COLO829 (cell line): Measurements from ENCODE around the gene PACRG.
A peak's percentile ranks its signal among the peaks of the same experiment; 100 is the strongest.
"Not testable (repeated sequence)": the region's sequence is repeated elsewhere in the genome, so short reads cannot be mapped to it uniquely, and the experiment has no call there.

ENCODE experiments used
- DNase-seq: peaks from one replicate; pipeline ENCODE4 v3.0.0; 2012; ENCODE audit warnings: low spot score

Gene PACRG

DNA sequence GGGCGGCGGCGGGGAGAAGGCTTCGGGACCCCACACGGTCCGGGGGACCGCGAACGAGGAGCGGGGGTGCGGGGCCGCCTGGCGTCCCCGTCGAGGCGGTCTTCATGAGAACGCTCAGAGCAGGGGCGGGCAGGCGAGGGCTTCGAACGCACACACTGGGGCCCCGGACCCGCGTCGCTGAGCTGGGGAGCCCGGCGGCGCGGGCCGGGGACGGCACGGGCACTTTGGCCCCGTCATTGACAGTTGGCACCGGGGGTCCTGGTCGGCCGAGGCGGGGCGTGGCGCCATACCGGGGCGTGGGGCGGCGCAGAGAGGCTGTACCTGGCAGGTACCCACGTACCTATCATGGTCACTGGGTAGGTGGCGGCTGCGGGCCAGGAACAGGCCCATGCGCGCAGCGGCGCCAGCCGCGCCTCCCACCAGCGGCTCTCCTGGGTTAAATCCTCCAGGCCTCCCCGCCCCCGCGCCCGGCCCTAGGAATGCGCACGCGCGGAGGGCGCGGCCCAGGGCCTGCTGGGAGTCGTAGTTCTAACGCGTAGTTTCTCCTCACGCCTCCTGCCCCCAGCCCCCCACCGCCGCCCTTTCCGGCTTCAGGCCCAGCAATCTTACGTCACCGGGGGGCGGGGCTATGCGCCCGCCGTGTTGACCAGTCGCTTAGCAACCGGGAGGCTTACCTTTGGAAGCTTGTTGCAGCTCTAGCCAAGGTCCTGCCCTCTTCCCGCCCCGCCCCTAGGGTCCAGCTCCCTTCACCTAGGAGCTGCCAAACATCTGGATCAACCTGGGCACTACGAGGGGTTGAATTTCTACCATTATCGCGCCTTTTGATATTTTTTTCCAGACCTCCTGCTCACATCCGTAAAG, at the start of gene PACRG, which contains the start of gene PRKN:
TSS of gene PACRG (plus strand) at position 653 of the 861 bp plus-strand sequence.
TSS of gene PRKN (minus strand) at position 445 of the 861 bp plus-strand sequence.
- DNase-seq: peak; percentile 95

DNA sequence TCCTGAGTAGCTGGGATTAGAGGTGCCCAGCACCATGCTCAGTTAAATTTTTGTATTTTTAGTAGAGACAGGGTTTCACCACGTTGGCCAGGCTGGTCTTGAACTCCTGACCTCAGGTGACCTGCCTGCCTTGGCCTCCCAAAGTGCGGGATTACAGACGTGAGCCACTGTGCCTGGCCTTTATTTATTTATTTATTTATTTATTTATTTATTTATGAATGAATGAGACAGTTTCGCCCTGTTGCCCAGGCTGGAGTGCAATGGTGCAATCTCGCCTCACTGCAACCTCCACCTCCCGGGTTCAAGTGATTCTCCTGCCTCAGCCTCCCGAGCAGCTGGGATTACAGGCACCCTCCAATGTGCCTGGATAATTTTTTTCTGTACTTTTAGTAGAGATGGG, 48.9 kb upstream of the PACRG start:
- not testable (repeated sequence) for DNase-seq

- no peak for DNase-seq
These were observed 48.1 kb upstream of the PACRG start for GRCh38 chr6:162679681-162680080.

- DNase-seq: no peak
These were observed 47.4 kb upstream of the PACRG start for GRCh38 chr6:162680367-162680766.

GRCh38 chr6:162680871-162681270, 46.9 kb upstream of the PACRG start:
- no peak for DNase-seq

DNA sequence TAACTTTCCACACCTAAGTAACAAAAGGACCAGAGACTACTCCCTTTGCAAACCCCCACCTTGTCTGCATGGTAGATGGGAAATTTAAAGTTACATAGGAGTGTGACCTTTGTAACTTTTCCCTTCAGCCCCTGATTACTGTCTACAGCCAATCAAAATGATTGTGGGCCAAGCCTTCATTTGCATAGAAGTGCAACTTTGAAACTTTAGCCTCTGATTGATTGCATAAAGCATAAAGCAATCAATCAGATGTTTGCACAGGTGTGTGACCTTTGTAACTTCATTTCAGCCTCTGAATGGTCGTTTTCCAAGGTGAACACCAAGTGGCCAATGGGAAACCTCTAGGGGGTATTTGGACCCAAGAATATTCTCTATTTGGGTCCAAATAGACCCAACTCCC, 46.3 kb upstream of the PACRG start:
- no peak for DNase-seq

GRCh38 chr6:162683135-162683534, 44.6 kb upstream of the PACRG start:
- no peak for DNase-seq

- DNase-seq: no peak
These were observed 43.7 kb upstream of the PACRG start for GRCh38 chr6:162684052-162684451.

DNA sequence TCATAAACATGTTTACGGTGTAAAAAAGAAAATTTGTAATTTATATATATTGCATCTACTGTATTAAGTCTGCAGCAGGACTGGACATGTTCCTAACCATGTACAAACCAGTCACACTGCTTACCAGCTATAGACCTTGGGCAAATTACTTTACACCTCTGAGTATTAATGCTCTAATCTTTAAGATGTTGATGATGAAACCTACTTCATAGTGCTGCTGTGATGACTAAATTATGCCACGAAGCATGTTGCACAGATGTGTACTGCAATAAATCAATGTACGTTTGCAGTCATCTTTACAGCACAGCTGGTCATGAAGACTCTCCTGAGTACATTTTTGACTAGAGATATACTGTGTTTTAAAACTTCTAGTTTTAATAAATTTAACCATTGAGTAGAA, 42.8 kb upstream of the PACRG start:
- DNase-seq: no peak

DNA sequence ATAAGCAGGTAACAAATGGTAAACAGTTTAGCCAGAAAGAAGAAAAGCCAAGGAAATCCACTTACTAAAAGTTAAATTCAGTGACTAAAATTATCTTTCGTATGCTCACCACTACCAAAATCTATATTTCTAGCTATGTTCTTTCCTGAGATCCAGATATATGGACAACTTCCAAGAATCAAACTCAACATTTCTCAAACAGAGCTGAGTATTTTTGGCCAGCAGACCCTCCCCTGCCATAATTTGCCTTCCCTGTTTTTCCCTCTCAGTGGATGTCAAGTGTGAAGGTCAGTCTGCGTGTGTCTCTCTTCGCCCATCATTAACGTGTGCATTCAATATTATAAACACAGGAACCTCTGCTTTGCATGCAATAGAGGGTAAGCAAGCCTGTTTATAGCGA, 42.2 kb upstream of the PACRG start:
- DNase-seq: no peak

DNA sequence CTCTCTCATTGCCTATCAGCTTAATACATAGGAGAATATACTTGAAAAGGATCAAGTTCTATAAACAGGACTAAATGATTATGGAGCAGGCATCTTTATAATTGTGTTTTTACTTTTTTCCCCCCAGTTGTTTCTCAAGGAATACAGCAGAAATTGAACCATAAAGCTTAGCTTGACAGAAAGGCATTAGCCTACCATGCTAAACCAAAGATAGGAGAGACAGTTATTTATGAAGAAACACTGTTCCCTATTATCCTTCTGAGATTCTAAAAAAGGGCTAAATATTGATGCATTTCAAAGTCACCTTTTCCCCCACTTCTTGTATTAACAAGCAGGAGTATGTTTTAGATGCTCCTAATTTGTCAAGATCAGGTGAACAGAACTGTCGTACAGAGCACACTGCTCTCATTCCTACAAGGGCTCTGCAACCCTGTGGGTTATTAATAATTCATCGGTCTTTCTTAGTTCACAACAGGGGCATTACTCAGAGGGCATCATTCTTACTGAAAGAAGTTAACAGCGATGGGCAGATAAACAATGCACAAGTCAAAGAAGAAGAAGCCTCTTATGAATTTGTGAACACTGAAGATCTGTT, 38.9 kb upstream of the PACRG start:
- DNase-seq: no peak

- no peak for DNase-seq
These were observed 37.6 kb upstream of the PACRG start for GRCh38 chr6:162690158-162690557.

- no peak for DNase-seq
These were observed 29.8 kb upstream of the PACRG start for GRCh38 chr6:162697872-162698403.

- no peak for DNase-seq
These were observed 29.3 kb upstream of the PACRG start for GRCh38 chr6:162698440-162698839.

DNA sequence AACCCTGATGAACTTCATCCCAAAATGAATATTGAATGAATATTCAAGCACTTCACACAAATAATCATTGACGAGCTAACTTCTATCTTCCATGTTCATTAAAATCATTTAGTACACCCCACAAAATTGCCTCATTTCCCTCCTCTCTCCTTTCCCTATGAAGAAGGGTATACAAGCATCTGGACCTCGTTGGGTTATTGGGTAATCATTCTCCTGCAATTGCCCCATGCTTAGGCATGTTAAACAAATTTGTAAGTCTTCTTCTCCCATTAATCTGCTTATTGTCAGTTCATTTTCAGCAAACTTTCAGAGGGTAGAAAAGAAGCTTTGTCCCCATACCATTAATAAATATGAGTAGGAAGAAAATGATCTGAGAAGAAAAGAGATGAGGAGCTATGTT, 27.8 kb upstream of the PACRG start:
- no peak for DNase-seq

DNA sequence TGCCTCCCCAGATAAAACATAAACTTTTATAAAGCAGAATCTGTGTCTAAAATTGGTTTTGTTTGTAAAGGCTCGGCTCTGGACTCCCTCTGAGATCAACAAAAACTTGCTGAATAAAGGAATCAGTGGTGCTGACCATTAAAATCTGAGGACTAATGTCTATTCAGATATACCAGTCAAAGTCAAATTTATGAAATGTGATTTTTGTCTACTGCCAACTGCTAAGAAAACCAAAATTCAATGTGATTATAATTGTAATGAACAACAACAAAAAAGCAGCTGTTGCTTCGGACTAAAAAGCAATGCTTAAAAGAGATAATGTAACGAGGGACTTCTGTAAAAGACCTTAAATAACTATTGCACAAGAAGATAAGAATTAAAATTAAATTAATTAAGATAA, 26.8 kb upstream of the PACRG start:
- no peak for DNase-seq

GRCh38 chr6:162701551-162701950, 26.2 kb upstream of the PACRG start:
- DNase-seq: no peak

- no peak for DNase-seq
These were observed 25.3 kb upstream of the PACRG start for GRCh38 chr6:162702446-162702845.

GRCh38 chr6:162704001-162704400, 23.8 kb upstream of the PACRG start:
- no peak for DNase-seq

DNA sequence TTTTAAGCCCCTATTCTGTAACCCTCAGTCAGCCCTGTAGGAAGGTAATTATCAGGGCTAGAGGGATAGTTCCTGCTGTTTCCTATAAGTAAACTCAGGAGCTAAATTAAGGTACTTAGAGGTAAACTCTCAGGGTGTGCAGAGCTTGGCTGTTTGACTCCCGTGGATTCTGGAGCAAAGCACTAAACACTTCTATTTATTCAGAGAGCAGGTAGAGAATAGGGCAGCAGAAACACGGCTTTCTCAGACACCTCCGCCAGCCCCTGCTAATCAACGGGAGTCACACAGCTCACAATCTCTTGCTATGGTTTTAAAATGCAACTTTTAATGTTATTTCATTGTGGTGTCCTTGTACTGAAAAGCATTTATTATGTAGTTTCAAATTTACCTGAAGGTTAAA, 22.0 kb upstream of the PACRG start:
- no peak for DNase-seq

DNA sequence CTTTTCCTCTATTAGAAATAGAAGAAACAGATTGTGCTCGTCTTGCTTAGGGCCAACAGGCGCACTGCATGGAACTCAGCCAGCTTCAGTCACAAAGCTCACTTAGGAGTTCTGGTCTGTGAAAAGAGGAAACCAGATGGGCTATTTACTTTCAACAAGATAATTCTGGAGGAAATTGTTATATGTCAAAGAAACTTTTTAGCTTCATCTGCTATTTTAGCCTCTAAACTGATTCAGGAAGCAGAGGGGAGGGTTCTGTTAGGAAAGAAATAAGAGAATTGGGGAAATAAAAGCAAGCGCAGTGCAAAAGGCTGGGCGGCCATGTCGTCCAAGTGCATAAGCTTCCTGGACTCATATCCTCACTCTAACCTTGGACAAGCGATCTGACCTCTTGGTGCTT, 21.5 kb upstream of the PACRG start:
- no peak for DNase-seq

- DNase-seq: no peak
These were observed 18.8 kb upstream of the PACRG start for GRCh38 chr6:162708971-162709370.

DNA sequence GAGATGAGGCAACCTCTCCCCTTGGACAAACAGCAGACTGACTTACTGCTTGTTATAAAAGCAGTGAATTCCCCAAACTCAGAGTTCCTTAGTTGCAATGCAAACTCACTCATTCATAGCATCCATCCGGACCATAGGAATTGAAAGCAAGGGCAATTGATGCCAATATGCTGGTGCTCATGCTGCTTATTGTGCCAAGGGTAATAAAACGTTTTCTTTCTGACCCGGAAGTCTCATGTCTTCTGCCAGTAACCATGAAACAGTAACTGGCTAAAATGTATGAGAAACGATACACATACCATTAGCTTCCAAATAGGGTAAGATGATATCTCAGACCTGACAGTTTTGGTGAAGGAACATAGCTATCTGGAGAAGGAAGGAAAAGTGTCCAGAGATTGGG, 18.3 kb upstream of the PACRG start:
- no peak for DNase-seq
